Gastrocnemius medialis (tissue), 4 donors: Measurements from ENCODE around the gene KRT77.

ENCODE experiments used
- CTCF ChIP-seq, 5 experiments: fragments of 450-650 bp in 3 of 5; fragments of 200-600 bp in 2 of 5; sonication (generic) in 2 of 5; IDR thresholded peaks in 4 of 5; conservative IDR thresholded peaks in 1 of 5; 1 replicate in 4 of 5; 2 replicates in 1 of 5; pipeline ENCODE4 v1.5.1; 2016 to 2019; ENCODE audit warnings: antibody characterized with exemption in 5 of 5, mild to moderate bottlenecking in 3 of 5, moderate library complexity in 3 of 5
- POLR2A ChIP-seq, 2 donors: fragments of 450-650 bp; IDR thresholded peaks; one replicate each; pipeline ENCODE4 v1.6.1; 2017; ENCODE audit warnings: antibody characterized with exemption in 2 of 2, mild to moderate bottlenecking in 2 of 2, moderate library complexity in 2 of 2

- TF ChIP-seq CTCF (IDR thresholded peaks at IDR 0.05 in 4 of 5, conservative IDR thresholded peaks at IDR 0.05 in 1 of 5), result no peak
- TF ChIP-seq POLR2A (IDR thresholded peaks at IDR 0.05), result no peak
Measured at GRCh38 chr12:52659951-52660350, 43.4 kb downstream of the KRT77 start.
